Sigmoid colon (tissue), 7 donors: Measurements from ENCODE around the gene WNT9A. TPM values are rescaled to one million over a fixed set of nuclear protein-coding genes. Genes with fewer than 3 reads are reported as not detected.

Experiments used
- DNase-seq: peaks from one replicate; pipeline ENCODE4 v3.0.0-alpha.2; 2019
- H3K27ac ChIP-seq, 4 donors: fragments of 200-600 bp; sonication (generic); one replicate each; pipeline ENCODE4 v1.5.1; 2016 to 2019; ENCODE audit warnings: mild to moderate bottlenecking in 1 of 4
- H3K27me3 ChIP-seq, 3 donors: fragments of 200-600 bp; sonication (generic); one replicate each; pipeline ENCODE4 v1.5.1; 2019; ENCODE audit warnings: mild to moderate bottlenecking in 1 of 3
- H3K36me3 ChIP-seq, 4 donors: fragments of 200-600 bp; sonication (generic); one replicate each; pipeline ENCODE4 v1.5.1; 2016 to 2019
- H3K4me1 ChIP-seq, 4 donors: fragments of 200-600 bp; sonication (generic); one replicate each; pipeline ENCODE4 v1.5.1; 2017 to 2019
- H3K4me3 ChIP-seq, 4 donors: fragments of 200-600 bp; sonication (generic); one replicate each; pipeline ENCODE4 v1.5.1; 2017 to 2019; ENCODE audit warnings: mild to moderate bottlenecking in 2 of 4, moderate library complexity in 1 of 4
- H3K9me3 ChIP-seq, 4 donors: fragments of 200-600 bp in 3 of 4; sonication (generic) in 3 of 4; one replicate each; pipeline versions ENCODE4 v1.5.1 to v1.6.1; 2013 to 2019
- CTCF ChIP-seq, 4 experiments: fragments of 450-650 bp in 3 of 4; fragments of 200-600 bp in 1 of 4; IDR thresholded peaks; one replicate each; pipeline ENCODE4 v1.5.1; 2016 to 2019; ENCODE audit warnings: antibody characterized with exemption in 4 of 4, mild to moderate bottlenecking in 3 of 4, moderate library complexity in 2 of 4
- EP300 ChIP-seq, 4 donors: sonication (generic); formaldehyde crosslinking; IDR thresholded peaks; one replicate each; pipeline ENCODE4 v1.6.1; 2017; ENCODE audit warnings: antibody characterized with exemption in 4 of 4
- POLR2A ChIP-seq, 2 donors: fragments of 450-650 bp; IDR thresholded peaks; one replicate each; pipeline ENCODE4 v1.6.1; 2016; ENCODE audit warnings: antibody characterized with exemption in 2 of 2, mild to moderate bottlenecking in 2 of 2, moderate library complexity in 2 of 2
- POLR2AphosphoS5 ChIP-seq, 4 donors: sonication (generic); formaldehyde crosslinking; IDR thresholded peaks; one replicate each; pipeline ENCODE4 v1.6.1; 2017; ENCODE audit warnings: antibody characterized with exemption in 4 of 4
- WGBS, 2 donors: extraction: QIAGEN DNeasy Blood & Tissue Kit; methylation state at CpG; one replicate each; pipeline ENCODE4 v1.1.7; 2013; 5-methylcytosine and 5-hydroxymethylcytosine counted together
- intact Hi-C: fragments of 100-400 bp; cut with DNase I; formaldehyde crosslinking; loops from one replicate; pipeline ENCODE4 v1.15.1; 2023
- polyA plus RNA-seq, 3 donors: library from polyadenylated mRNA; stranded (reverse); fragments of 200-250 nt; gene quantifications; one replicate each; pipeline ENCODE4 v1.2.3, GENCODE V29; 2013
- total RNA-seq, 4 donors: library from RNA; depleted of rRNA; stranded (reverse); fragments of >200 nt; gene quantifications; one replicate each; pipeline ENCODE4 v1.1.0, GENCODE V29; 2016
- donor health status: healthy with polysubstance abuse.
- donor health status: Bipolar disorder and iron deficiency.
- donor health status: healthy.

The WNT9A gene
- total and polyA plus RNA-seq, 7 donors: 0.23 to 25.5 (median 6.4) TPM

- Histone ChIP-seq H3K27ac (no peak overlapping the region), H3K27me3 (no peaks in the 10 kb centered on the region), H3K9me3 (no peaks in the 10 kb centered on the region), H3K36me3 (no peaks in the 10 kb centered on the region), H3K4me1 (peaks cover 0 to 8% (median 3%) of the 10 kb centered on the region in 4 donors), H3K4me3 (no peak overlapping the region)
- TF ChIP-seq POLR2AphosphoS5 (IDR thresholded peaks at IDR 0.05) (no peak), CTCF (IDR thresholded peaks at IDR 0.05) (no peak), EP300 (IDR thresholded peaks at IDR 0.05) (no peak), POLR2A (IDR thresholded peaks at IDR 0.05) (no peak)
- DNase-seq: no peak
- intact Hi-C loops: no loop called here
- WGBS, 2 donors: 78% methylated on average over 7 of the region's 7 CpGs
Measured at GRCh38 chr1:227914801-227915563, 32.8 kb downstream of the WNT9A start.

- intact Hi-C loops: no loop called here
- H3K4me3 ChIP-seq: no peak overlapping the region
- no peak for DNase-seq
- H3K27ac ChIP-seq: no peak overlapping the region
- H3K27me3 ChIP-seq: no peaks in the 10 kb centered on the region
- TF ChIP-seq POLR2AphosphoS5 (IDR thresholded peaks at IDR 0.05) (no peak), CTCF (IDR thresholded peaks at IDR 0.05) (no peak), EP300 (IDR thresholded peaks at IDR 0.05) (no peak), POLR2A (IDR thresholded peaks at IDR 0.05) (no peak)
- H3K36me3 ChIP-seq: no peaks in the 10 kb centered on the region
- H3K4me1 ChIP-seq: peaks cover 0 to 8% (median 3%) of the 10 kb centered on the region in 4 donors
- H3K9me3 ChIP-seq: no peaks in the 10 kb centered on the region
- 80 to 87% methylated on average over 17 of the region's 17 CpGs for WGBS, 2 donors
Measured at GRCh38 chr1:227913764-227914721, 33.7 kb downstream of the WNT9A start.

GRCh38 chr1:227913396-227913763, 34.4 kb downstream of the WNT9A start:
- H3K36me3 ChIP-seq: no peaks in the 10 kb centered on the region
- H3K4me1 ChIP-seq: peaks cover 0 to 8% (median 3%) of the 10 kb centered on the region in 4 donors
- intact Hi-C loops: no loop called here
- H3K4me3 ChIP-seq: no peak overlapping the region
- 65 to 71% methylated on average over 5 of the region's 5 CpGs for WGBS, 2 donors
- no peak for DNase-seq
- H3K27me3 ChIP-seq: no peaks in the 10 kb centered on the region
- no peak for TF ChIP-seq EP300 (IDR thresholded peaks at IDR 0.05)
- TF ChIP-seq CTCF (IDR thresholded peaks at IDR 0.05): no peak
- TF ChIP-seq POLR2AphosphoS5 (IDR thresholded peaks at IDR 0.05): no peak
- TF ChIP-seq POLR2A (IDR thresholded peaks at IDR 0.05): no peak
- H3K9me3 ChIP-seq: no peaks in the 10 kb centered on the region
- no peak overlapping the region for H3K27ac ChIP-seq

- Histone ChIP-seq H3K4me1 (peaks cover 0 to 8% (median 3%) of the 10 kb centered on the region in 4 donors), H3K9me3 (no peaks in the 10 kb centered on the region), H3K27me3 (no peaks in the 10 kb centered on the region), H3K4me3 (no peak overlapping the region), H3K36me3 (no peaks in the 10 kb centered on the region), H3K27ac (no peak overlapping the region)
- no peak for DNase-seq
- intact Hi-C loops: no loop called here
- TF ChIP-seq POLR2A (IDR thresholded peaks at IDR 0.05): no peak
- no peak for TF ChIP-seq POLR2AphosphoS5 (IDR thresholded peaks at IDR 0.05)
- no peak for TF ChIP-seq CTCF (IDR thresholded peaks at IDR 0.05)
- TF ChIP-seq EP300 (IDR thresholded peaks at IDR 0.05): no peak
- 62 to 78% methylated on average over 14 of the region's 14 CpGs for WGBS, 2 donors
Measured at GRCh38 chr1:227912866-227913265, 34.9 kb downstream of the WNT9A start.
